Stimulated activated CD4-positive, alpha-beta T cell treated with anti-CD3 and anti-CD28 coated beads, Interleukin-1b, Interleukin-23, amount 100 ng/mL, for 24 hours (primary cell): ENCODE results near the gene KCNJ18.
"Not testable (repeated sequence)": the region's sequence is repeated elsewhere in the genome, so short reads cannot be mapped to it uniquely, and the experiment has no call there.

Experiments used
- DNase-seq, 4 experiments: peaks; one replicate each; pipeline ENCODE4 v3.0.0-alpha.2; 2020; ENCODE audit warnings: low read depth in 4 of 4, low spot score in 1 of 4

KCNJ18 gene

GRCh38 chr17:21722268-21722667 lies 29.9 kb downstream of the KCNJ18 start:
- not testable (repeated sequence) for DNase-seq

DNA sequence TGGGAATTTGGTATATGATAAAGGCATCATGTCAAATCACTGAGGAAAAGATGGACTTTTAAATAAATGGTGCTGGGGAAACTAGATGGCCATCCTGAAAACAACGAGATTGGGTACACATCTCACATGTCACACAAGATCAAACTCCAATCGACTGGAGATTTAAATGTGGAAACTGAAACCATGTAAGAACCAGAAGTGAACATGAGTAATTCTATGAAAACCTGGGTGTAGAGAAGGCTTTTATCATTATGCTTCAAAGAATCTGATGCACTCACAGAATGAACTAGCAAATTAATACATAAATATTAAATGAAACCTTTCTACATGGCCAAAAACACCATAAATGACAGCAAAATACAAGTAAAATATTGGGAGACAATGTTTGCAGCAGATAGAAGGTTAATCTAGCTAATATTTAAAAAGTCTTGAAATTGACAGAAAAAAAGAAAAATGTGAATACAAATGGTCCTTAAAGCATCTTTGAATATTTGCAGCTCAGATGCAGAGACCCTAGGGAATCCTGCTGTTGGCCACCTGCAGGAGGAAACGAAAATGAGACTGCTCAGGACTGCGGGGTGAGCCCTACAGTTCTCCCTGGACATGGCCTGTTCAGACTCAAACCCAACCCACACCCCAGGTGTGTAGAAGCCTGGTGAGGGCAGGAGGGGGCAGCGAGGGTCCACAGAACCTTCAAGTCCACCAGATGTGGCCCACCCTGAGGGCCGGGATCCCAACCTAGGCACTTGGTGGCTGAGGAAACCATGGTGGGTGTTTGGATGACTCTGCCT lies 32.1 kb downstream of the KCNJ18 start:
- DNase-seq = not testable (repeated sequence)

GRCh38 chr17:21731076-21731475 lies 38.8 kb downstream of the KCNJ18 start:
- DNase-seq = not testable (repeated sequence)

- not testable (repeated sequence) for DNase-seq
These were observed 41.6 kb downstream of the KCNJ18 start for GRCh38 chr17:21733931-21734330.

DNA sequence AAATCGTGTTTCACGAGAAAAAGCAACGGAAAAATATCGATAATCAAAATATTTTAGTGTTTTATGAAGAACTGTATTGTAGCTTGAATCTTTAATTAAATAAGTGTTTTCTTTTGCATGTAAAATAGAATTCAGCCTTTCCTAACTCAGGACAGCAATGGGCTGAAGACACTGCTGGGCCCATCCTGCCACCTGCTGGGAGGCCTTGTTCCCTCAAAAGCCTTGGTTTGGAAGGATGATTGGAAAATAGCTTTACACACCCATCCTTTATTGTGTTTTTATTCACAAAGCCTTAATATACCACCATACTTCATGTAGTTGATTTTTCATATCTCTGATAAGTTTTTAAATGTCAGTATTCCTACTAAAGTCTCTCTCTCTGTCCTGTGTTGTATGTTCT lies 43.5 kb downstream of the KCNJ18 start:
- DNase-seq = not testable (repeated sequence)

DNA sequence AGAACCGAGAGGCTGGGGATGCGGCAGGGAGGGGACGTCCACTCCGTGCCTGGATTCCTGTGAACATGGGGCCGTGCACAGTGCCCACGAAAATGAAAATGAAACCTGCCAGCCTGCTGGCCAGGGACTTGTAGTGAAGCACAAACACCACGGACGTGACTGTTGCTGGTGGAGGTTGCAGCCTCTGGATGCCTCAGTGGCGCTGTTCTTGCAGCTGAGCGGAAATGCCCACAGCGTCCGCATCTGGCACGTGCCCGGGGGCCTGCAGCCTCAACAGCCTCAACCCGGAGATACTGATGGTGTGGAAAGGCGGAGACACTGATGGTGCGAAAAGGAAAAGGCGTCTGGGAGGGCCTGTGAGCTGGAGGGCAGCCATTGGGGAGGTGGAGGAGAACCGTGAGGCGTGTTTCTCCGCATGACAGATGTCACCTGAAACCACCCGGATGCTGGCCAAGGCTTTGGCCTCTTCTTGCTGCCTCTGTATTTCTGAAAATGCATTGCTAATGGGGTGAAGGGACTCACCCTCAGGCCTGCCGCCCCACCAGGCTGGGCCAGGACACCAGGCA lies 44.8 kb downstream of the KCNJ18 start:
- DNase-seq = not testable (repeated sequence)

- DNase-seq = not testable (repeated sequence)
These were observed 45.9 kb downstream of the KCNJ18 start for GRCh38 chr17:21738241-21738640.

- not testable (repeated sequence) for DNase-seq
These were observed 46.7 kb downstream of the KCNJ18 start for GRCh38 chr17:21738877-21739474.

DNA sequence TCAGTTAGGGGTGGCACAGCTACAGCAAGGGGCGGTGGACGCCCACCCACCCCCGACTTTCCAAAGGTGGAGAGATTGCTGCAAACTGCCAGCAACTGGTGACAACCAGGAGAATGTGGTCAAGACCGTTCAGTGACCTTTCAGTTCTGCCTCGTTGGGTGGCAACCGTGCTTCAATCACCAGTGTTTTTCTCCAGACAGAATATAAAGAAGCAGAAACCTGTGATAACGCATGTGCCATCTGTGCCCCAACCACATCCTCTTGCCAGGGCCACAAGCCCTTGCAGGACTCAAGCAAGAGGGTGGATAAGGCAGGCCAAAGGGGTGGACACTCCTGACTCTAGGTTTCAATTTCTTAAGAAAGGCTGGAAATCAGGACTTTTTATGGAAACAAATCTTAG lies 47.2 kb downstream of the KCNJ18 start:
- DNase-seq = not testable (repeated sequence)

DNA sequence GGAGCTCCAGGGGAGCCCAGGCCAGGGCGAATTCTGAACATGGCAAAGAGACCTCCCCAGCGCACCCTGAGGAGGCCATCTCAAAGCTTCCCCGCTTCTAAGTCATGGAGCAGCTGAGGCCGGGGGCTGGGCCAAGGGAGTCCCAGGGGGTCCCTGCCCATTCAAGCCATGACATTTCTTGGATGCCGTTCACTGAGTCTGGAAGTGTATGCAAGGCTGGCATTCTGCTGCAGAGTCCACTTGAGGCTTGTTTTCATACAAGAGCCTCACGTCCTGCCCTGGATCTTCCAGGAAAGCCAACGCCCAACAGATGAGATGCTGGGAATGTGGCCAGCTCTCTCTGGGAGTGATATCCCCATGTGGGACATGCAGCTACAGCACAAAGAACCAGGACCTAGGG lies 48.5 kb downstream of the KCNJ18 start:
- not testable (repeated sequence) for DNase-seq

- DNase-seq = not testable (repeated sequence)
These were observed 49.2 kb downstream of the KCNJ18 start for GRCh38 chr17:21741520-21741919.

- DNase-seq = no peak
These were observed 50.0 kb downstream of the KCNJ18 start for GRCh38 chr17:21742326-21742725.

DNA sequence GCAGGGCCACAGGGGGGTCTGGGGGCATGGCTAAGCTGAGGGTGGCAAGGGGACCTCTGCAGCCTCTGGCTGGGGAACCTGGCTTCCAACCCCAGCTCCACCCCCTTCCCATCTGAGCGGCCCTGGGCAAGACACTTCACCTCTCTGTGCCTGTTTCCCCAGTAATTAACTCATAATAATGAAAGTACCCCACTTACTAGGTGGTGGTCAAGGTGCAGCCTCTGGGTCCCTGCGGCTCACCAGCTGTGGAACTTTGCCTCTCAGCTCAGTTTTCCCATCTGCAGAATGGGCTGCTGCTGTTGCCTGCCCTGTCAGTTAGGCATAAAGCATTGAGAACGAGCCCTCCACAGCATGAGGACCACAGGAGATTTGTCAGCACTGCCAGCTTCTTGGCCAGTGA lies 51.8 kb downstream of the KCNJ18 start:
- not testable (repeated sequence) for DNase-seq

GRCh38 chr17:21744621-21745020 lies 52.3 kb downstream of the KCNJ18 start:
- DNase-seq = not testable (repeated sequence)

- DNase-seq = not testable (repeated sequence)
These were observed 53.2 kb downstream of the KCNJ18 start for GRCh38 chr17:21745385-21746054.

GRCh38 chr17:21746415-21746814 lies 54.1 kb downstream of the KCNJ18 start:
- DNase-seq = not testable (repeated sequence)

DNA sequence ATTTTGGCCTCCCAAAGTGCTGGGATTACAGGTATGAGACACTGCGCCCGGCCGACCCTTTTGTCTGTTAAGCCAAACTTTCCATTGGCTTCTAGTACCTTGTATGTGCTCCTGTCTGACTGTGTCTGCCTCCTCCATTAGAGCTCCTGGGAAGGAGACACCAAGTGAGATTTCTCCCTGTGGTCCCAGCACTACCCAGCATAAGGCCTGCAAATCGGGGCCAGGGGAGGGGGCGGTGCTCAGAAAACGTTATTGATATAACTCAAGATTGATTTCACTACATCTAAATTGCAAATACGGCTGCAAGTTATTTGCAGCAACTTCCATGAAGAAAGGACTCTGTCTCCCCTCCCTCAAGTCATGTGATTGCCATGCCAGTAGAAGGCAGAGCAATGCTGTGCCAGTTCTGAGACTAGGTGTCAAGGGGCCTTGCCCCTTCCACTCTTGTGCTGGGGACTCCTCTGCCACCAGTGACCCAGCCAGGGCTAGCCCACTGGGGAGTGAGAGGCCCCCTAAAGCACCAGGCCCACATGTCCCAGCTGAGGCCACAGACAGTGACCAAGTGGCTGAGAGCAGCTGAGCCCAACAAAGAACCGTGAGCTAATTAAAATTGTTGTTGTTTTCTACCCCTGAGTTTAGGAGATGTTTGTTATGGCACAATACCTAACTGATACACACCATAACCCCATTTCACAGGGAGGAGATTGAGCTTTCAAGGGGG lies 55.0 kb downstream of the KCNJ18 start:
- DNase-seq = not testable (repeated sequence)

- DNase-seq = not testable (repeated sequence)
These were observed 56.4 kb downstream of the KCNJ18 start for GRCh38 chr17:21748686-21749085.

- not testable (repeated sequence) for DNase-seq
These were observed 57.6 kb downstream of the KCNJ18 start for GRCh38 chr17:21749696-21750531.

GRCh38 chr17:21751111-21751510 lies 58.8 kb downstream of the KCNJ18 start:
- DNase-seq = not testable (repeated sequence)
